ENCODE measurements around the gene NHP2.
"Not testable (repeated sequence)": the region's sequence is repeated elsewhere in the genome, so short reads cannot be mapped to it uniquely, and the experiment has no call there.

The NHP2 gene

DNA sequence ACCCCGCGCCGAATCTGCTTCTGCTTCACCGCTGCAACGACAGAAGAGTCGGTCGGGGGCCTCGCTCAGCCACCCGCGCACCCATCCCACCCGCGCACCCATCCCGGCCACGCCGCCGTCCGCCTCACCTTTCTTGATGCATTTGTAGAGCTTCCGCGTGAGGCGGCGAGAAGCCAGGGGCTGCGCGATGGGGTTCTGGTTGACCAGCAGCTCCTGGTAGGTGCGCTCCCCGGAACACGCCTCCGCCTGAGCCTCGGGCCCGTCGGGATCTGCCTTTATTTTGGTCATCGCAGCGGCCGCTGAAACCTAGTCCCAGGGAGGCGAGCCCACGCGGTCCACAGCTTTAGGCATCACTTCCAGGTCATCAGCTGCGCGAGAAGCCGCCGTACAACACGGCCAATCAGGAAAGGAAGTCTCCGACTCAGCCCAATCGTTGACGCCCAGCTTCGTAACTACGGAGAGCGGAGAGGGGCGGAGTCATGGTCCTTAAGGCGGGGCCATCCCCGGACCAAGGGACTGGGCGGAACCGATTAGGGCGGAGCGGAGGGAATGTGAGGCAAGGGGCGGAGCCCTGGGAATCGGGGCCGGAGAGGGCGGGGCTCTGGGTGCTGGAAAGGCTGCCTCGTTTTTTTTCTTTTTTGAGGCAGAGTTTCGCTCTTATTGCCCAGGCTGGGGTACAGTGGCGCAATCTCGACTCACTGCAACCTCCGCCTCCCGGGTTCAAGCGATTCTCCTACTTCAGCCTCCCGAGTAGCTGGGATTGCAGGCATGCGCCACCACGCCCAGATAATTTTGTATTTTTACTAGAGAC lies at the start of gene NHP2:
NHP2 (minus strand) TSS at position 356 of the 811 bp plus-strand sequence; CDS start at position 288, 68 bp downstream.
- DNase-seq, result peak; percentile 99

GRCh38 chr5:178202541-178202940 lies 48.9 kb upstream of the NHP2 start:
- no peak for DNase-seq

- DNase-seq, result no peak
These were observed 48.2 kb upstream of the NHP2 start for GRCh38 chr5:178201927-178202235.

DNA sequence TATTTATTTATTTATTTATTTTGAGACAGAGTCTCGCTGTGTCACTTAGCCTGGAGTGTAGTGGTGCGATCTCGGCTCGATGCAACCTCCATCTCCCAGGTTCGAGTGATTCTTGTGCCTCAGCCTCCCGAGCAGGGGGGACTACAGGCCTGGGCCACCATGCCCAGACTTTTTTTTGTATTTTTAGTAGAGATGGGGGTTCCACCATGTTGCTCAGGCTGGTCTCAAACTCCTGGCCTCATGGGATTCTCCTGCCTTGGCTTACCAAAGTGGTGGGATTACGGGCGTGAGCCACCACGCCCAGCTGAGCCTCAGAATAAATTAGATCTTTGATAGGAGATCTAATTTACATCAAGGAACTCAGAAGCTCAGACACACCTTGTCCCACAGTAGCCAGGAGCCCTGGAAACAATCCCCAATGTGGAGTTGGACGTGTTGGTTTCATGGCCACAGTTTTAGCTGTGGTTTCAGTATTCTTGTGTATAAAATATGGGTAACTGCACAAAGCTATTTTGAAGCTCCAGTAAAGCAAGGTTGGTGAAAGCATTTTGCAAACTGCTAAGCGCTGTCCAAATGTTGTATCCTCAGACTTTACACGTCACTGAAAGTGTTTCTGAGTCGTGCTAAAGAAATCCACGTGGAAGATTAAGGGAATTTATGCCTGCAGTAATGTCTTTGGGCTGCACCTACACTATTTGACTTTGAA lies 47.7 kb upstream of the NHP2 start:
- DNase-seq, result no peak

DNA sequence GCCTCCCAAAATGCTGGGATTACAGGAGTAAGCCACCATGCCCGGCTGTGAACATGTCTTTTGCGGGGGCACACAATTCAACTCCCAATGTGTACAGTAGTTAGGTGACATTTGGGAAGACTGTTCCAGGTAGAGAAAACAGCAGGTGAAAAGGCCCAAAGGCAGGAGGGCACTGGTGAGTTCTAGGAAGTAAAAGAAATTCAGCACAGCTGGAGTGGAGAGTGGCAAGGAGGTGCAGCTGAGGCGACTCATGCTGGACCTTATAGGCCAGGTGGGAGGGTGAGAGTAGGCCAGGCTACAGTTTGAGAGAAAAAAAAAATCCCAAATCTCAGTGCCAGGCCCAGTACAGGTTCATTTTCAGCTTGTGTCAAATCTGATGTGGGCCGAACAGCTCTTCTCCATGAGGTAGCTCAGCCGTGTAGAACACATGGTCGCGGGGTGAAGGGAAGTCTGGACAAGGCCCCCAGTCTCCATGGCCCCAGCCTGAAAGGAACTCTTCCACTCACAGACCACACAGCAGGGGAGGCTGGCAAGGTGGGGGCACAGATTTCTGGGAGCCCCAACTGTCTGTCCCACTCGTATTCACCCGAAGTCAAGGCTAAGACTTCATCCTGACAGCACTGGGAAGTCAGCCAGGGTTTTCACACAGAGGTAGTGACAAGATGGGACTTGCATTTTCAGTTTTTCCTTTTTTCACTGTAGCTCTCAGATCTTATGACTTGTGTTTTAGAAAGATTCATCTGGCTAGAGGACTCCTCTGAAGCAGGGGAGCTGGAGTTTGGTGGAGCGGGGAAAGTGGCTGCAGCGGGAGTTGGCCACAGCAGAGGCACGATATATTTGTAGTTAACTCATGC lies 46.1 kb upstream of the NHP2 start:
- no peak for DNase-seq

GRCh38 chr5:178198706-178199105 lies 45.0 kb upstream of the NHP2 start:
- DNase-seq, result no peak

DNA sequence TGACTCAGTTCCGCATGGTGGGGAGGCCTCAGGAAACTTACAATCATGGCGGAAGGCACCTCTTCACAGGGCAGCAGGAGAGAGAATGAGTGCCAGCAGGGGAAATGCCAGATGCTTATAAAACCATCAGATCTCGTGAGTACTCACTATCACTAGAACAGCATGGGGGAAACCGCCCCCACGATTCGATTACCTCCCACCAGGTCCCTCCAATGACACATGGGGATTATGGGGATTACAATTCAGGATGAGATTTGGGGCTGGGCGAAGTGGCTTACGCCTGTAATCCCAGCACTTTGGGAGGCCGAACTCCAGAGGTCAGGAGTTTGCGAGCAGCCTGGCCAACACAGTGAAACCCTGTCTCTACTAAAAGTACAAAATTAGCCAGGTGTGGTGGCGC lies 44.5 kb upstream of the NHP2 start:
- not testable (repeated sequence) for DNase-seq

GRCh38 chr5:178196986-178197385 lies 43.3 kb upstream of the NHP2 start:
- DNase-seq, result no peak

GRCh38 chr5:178196281-178196812 lies 42.7 kb upstream of the NHP2 start:
- DNase-seq, result no peak

DNA sequence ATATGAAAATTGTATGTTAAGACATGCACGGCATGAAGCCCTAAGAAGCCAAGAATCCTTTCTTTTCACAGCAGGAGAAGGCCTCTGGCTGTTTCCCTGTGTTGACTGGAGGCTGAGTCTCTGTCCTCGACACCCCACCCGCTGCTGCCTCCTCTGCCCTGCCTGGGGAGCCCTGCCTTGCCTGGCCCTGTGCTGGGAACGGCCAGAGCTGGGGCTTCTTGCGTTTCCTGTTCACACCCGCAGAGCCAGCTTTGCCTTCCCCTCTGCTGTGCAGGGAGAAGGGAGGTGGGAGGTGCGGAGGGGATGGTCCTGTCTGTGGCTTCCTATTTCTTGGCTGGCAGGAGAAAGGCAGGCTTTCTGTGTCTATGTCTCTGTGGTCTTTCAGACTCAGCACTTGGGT lies 40.3 kb upstream of the NHP2 start:
- DNase-seq, result no peak

GRCh38 chr5:178193251-178193809 lies 39.6 kb upstream of the NHP2 start:
- no peak for DNase-seq

DNA sequence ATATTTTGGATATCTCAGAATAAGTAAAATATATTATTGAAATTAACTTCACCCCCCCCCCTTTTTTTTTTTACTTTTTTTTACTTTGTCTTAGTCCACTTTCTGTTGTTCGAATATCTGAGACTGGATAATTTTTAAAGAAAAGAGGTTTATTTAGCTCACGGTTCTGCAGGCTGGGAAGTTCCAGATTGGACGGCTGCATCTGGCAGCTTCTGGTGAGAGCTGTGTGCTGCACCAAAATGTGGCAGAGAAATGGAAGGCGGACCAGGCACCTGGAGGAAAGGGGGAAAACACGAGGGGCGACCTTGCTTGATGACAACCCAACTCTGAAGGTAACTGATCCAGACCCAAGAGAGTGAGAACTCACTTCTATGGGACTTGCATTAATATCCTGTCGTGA lies 39.1 kb upstream of the NHP2 start:
- DNase-seq, result no peak

- no peak for DNase-seq
These were observed 38.6 kb upstream of the NHP2 start for GRCh38 chr5:178192244-178192643.

GRCh38 chr5:178191661-178192060 lies 38.0 kb upstream of the NHP2 start:
- DNase-seq, result no peak

DNA sequence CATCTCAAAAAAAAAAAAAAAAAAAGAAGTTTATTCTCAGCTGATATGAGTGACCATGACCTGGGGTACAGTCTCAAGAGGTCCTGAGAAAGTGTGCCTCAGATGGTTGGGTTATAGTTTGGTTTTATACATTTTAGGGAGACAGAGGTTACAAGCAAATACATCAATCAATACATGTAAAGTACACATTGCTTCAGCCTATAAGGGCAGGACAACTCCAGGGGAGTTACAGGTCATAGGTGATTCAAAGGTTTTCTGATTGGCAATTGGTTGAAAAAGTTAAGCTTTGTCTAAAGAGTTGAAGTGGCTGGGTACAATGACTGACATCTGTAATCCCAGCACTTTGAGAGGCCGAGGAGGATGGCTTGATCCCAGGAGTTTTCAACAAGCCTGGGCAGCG lies 35.7 kb upstream of the NHP2 start:
- no peak for DNase-seq

DNA sequence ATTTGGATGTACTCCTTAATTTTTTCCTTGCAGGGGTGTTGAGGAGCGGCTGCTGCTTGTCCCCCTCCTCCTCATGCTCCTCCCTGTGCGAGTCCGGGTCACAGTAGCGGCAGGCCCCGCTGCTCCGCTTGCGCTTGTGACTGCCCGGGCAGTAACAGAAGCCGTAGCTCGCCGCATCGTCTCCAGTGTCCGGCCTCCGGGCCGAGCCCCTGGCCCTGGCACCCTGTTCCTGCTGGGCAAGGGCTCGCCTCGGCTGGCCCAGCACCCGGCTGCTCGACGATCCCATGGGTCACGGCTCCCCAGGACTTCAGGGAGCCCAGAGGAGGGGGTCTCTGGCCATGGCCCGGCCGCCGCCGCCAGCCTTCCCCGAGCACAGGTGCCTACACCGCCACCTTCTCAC lies 33.3 kb upstream of the NHP2 start, which contains the start of gene GMCL2:
GMCL2 (minus strand) TSS at position 358 of the 400 bp plus-strand sequence; CDS start at position 286, 72 bp downstream.
- DNase-seq, result no peak

GRCh38 chr5:178186427-178186826 lies 32.7 kb upstream of the NHP2 start:
- DNase-seq, result no peak

GRCh38 chr5:178182158-178182876 lies 28.6 kb upstream of the NHP2 start:
- DNase-seq, result no peak

DNA sequence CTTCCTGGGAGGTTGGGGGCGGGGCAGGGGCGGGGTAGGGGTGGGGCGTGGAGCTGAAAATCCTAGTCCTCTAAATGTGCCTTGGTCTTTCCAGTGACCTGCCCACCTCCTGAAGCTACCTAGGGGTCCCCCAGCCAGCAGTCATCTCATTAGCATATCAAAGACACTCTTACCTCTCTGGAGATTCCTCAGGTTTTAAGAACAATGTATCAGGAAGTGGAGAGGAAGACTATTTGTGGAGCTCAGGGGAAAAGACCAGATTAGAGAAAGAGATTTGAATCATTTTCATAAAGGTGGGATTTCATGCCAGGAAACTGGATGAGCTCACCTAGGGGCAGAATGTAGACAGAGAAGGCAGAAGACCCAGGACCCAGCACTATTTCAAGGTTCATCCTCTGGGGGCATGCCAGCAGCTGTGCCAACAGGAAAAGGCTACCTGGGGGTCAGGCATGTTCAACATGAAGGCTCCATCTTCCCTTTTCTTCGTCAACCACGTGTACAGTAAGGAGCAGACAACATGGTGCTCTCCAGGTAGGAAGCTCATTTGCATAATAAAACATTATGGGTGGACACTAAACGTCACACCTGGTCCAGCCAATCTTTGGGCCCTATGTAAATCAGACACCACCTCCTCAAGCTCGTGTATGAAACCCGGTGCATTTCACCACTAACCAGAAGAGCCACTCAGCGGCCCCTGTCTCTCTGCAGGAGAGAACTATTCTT lies 26.6 kb upstream of the NHP2 start:
- no peak for DNase-seq

DNA sequence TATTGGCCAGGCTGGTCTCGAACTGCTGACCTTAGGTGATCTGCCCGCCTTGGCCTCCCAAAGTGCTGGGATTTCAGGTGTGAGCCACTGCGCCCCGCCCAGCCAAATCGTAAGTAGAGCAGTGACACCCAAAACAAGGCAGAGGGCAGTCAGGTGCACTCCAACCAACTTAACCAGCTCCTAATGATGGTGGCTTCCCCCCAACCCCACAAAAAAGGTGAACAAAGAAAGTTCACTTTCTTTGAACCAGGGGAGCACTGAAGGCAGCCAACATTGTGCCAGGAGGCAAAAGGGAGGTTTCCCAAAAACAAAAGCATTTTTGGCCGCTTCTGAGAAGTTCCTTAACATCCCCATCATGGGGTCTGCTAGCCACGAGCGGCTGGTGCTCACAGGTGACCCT lies 23.9 kb upstream of the NHP2 start:
- DNase-seq, result no peak

- DNase-seq, result no peak
These were observed 23.1 kb upstream of the NHP2 start for GRCh38 chr5:178176791-178177190.

- no peak for DNase-seq
These were observed 20.8 kb upstream of the NHP2 start for GRCh38 chr5:178174456-178174855.

Data from activated naive CD4-positive, alpha-beta T cell treated with Interleukin-2 at 50 U/mL for 16 hours (primary cell).